IMR-90 (cell line): ENCODE data around the gene IFI30. TPM values are rescaled to one million over a fixed set of nuclear protein-coding genes. Genes with fewer than 3 reads are reported as not detected.

Experiments
- ATAC-seq: fragments of 200-7000 bp; cut with Tn5 transposase; 2 replicates; pipeline ENCODE4 v1.9.1; 2020; ENCODE audit warnings: low read depth, mild to moderate bottlenecking, moderate library complexity
- BruUV-seq: library from RNA; stranded (reverse); fragments of 400-500 nt; replicated peaks from 2 replicates; lab custom pipeline; 2021; lab: Mats Ljungman, UMichigan
- CTCF ChIA-PET: fragments of 300-600 bp; formaldehyde crosslinking; extraction: SDS; loops from one replicate; lab custom pipeline; 2021; ENCODE audit warnings: antibody characterized with exemption; lab: Yijun Ruan, JAX
- POLR2A ChIA-PET: fragments of 300-600 bp; sonication (Branson Sonifier 250); formaldehyde crosslinking; loops from one replicate; lab custom pipeline; 2022; ENCODE audit warnings: antibody characterized with exemption; ENCODE audit not compliant: unreplicated experiment; lab: Charles Lee
- DNase-seq: peaks from one replicate; pipeline ENCODE4 v3.0.0; 2013
- H2AFZ ChIP-seq: replicated peaks from 2 replicates; pipeline ENCODE3; 2013; ENCODE audit warnings: low read length, mild to moderate bottlenecking; ENCODE audit not compliant: poor library complexity
- H2AK5ac ChIP-seq: 2 replicates; pipeline ENCODE4 v1.6.1; 2013; ENCODE audit warnings: low read depth, low read length, inconsistent platforms
- H2AK9ac ChIP-seq: replicated peaks from 2 replicates; pipeline ENCODE3; 2013; ENCODE audit warnings: mild to moderate bottlenecking, low read depth, low read length, moderate library complexity; ENCODE audit not compliant: poor library complexity
- H2BK120ac ChIP-seq: 2 replicates; pipeline ENCODE4 v1.6.1; 2013; ENCODE audit warnings: low read depth, low read length, inconsistent platforms
- H2BK15ac ChIP-seq: 3 replicates; pipeline ENCODE4 v1.6.1; 2013; ENCODE audit warnings: low read depth, low read length, inconsistent platforms
- H2BK20ac ChIP-seq: 2 replicates; pipeline ENCODE4 v1.6.1; 2013; ENCODE audit warnings: low read depth, mild to moderate bottlenecking, inconsistent platforms, low read length, moderate library complexity
- H2BK5ac ChIP-seq: 2 replicates; pipeline ENCODE4 v1.6.1; 2013; ENCODE audit warnings: mild to moderate bottlenecking, low read depth, low read length, inconsistent platforms; ENCODE audit not compliant: poor library complexity, severe bottlenecking
- H3K14ac ChIP-seq: replicated peaks from 2 replicates; pipeline ENCODE4 v1.6.1; 2013; ENCODE audit warnings: low read depth, low read length, inconsistent platforms
- H3K18ac ChIP-seq: 2 replicates; pipeline ENCODE4 v1.6.1; 2013; ENCODE audit warnings: low read depth, low read length, control low read depth
- H3K23ac ChIP-seq: 2 replicates; pipeline ENCODE4 v1.6.1; 2013; ENCODE audit warnings: low read depth, low read length, inconsistent platforms
- H3K27ac ChIP-seq: 2 replicates; pipeline ENCODE4 v1.5.1; 2013; ENCODE audit warnings: mild to moderate bottlenecking, control low read depth, low read length; ENCODE audit not compliant: insufficient read depth
- H3K27me3 ChIP-seq: 2 replicates; pipeline ENCODE4 v1.6.1; 2013; ENCODE audit warnings: low read length; ENCODE audit not compliant: control insufficient read depth, insufficient read depth
- H3K36me3 ChIP-seq: 2 replicates; pipeline ENCODE4 v1.6.1; 2013; ENCODE audit warnings: low read length, mixed read lengths; ENCODE audit not compliant: control insufficient read depth, insufficient read depth
- H3K4ac ChIP-seq: 2 replicates; pipeline ENCODE4 v1.6.1; 2013; ENCODE audit warnings: low read depth, low read length, inconsistent platforms
- H3K4me1 ChIP-seq: 2 replicates; pipeline ENCODE4 v1.6.1; 2013; ENCODE audit warnings: low read length, mixed read lengths; ENCODE audit not compliant: control insufficient read depth, insufficient read depth
- H3K4me2 ChIP-seq: 2 replicates; pipeline ENCODE4 v1.6.1; 2013; ENCODE audit warnings: low read depth, mild to moderate bottlenecking, control low read depth, low read length, moderate library complexity
- H3K4me3 ChIP-seq: 2 replicates; pipeline ENCODE4 v1.5.1; 2013; ENCODE audit warnings: low read depth, mild to moderate bottlenecking, control low read depth, low read length, moderate library complexity; ENCODE audit not compliant: insufficient read depth
- H3K56ac ChIP-seq: 2 replicates; pipeline ENCODE4 v1.6.1; 2013; ENCODE audit warnings: low read length, inconsistent platforms; ENCODE audit not compliant: insufficient read depth; ENCODE audit errors: extremely low read depth
- H3K79me1 ChIP-seq, 2 experiments: 2 replicates each; pipeline ENCODE4 v1.6.1; 2013; ENCODE audit warnings: low read length in 2 of 2, inconsistent platforms in 1 of 2, low read depth in 1 of 2
- H3K9ac ChIP-seq: 2 replicates; pipeline ENCODE4 v1.6.1; 2013; ENCODE audit warnings: low read depth, low read length, control low read depth
- H3K9me1 ChIP-seq: 2 replicates; pipeline ENCODE4 v1.6.1; 2013; ENCODE audit warnings: low read length, inconsistent platforms; ENCODE audit not compliant: insufficient read depth
- H3K9me3 ChIP-seq: 2 replicates; pipeline ENCODE4 v1.6.1; 2013; ENCODE audit warnings: low read length; ENCODE audit not compliant: control insufficient read depth, insufficient read depth
- H4K20me1 ChIP-seq: 2 replicates; pipeline ENCODE4 v1.6.1; 2013; ENCODE audit warnings: low read length, inconsistent platforms; ENCODE audit not compliant: insufficient read depth
- H4K5ac ChIP-seq: 2 replicates; pipeline ENCODE4 v1.6.1; 2013; ENCODE audit warnings: mild to moderate bottlenecking, low read depth, low read length, control low read depth
- H4K8ac ChIP-seq, 2 experiments: 2 replicates each; pipeline ENCODE4 v1.6.1; 2013; ENCODE audit warnings: low read depth in 2 of 2, low read length in 2 of 2, control low read depth in 1 of 2, inconsistent platforms in 1 of 2
- H4K91ac ChIP-seq: 2 replicates; pipeline ENCODE4 v1.6.1; 2013; ENCODE audit warnings: low read depth, low read length, inconsistent platforms; ENCODE audit not compliant: insufficient read depth
- CEBPB ChIP-seq: IDR thresholded peaks from 2 replicates; pipeline ENCODE4 v1.6.1; 2012; ENCODE audit warnings: low read depth, low read length, improper control_type of control experiment
- CHD1 ChIP-seq: IDR thresholded peaks from 2 replicates; pipeline ENCODE4 v1.6.1; 2012; ENCODE audit warnings: low read depth, low read length, improper control_type of control experiment
- NFE2L2 ChIP-seq: fragments of 150-350 bp; IDR thresholded peaks from 2 replicates; pipeline ENCODE4 v1.6.1; 2016; ENCODE audit warnings: low read depth, mild to moderate bottlenecking, low read length
- RFX5 ChIP-seq: IDR thresholded peaks from 2 replicates; pipeline ENCODE4 v1.8.0; 2012; ENCODE audit warnings: low read depth, mild to moderate bottlenecking, low read length, moderate library complexity
- WGBS, 2 experiments: methylation state at CpG; one replicate each; pipeline versions ENCODE4 v1.1.5 to v1.1.7; 2013; ENCODE audit warnings: missing lambda C conversion rate in 2 of 2; ENCODE audit not compliant: insufficient read length in 1 of 2; ENCODE audit errors: extremely low coverage in 2 of 2; 5-methylcytosine and 5-hydroxymethylcytosine counted together
- dilution Hi-C: fragments of 300-500 bp; cut with HindIII; formaldehyde crosslinking; loops from one replicate; pipeline ENCODE4 v1.14.3; 2018; ENCODE audit warnings: low sequenced_read_pairs; ENCODE audit not compliant: unreplicated experiment
- in situ Hi-C: fragments of 300-500 bp; cut with MboI; formaldehyde crosslinking; loops from 3 replicates; pipeline ENCODE4 v1.14.3; 2019; ENCODE audit warnings: low sequenced_read_pairs, inconsistent platforms, mixed read lengths
- intact Hi-C: fragments of 100-400 bp; cut with micrococcal nuclease; formaldehyde crosslinking; loops from 2 replicates; pipeline ENCODE4 v1.10.0; 2022
- polyA plus RNA-seq, 3 experiments: library from polyadenylated mRNA; depleted of rRNA; stranded (reverse); fragments of >200 nt; gene quantifications; 2 replicates each; pipeline ENCODE4 v1.2.3, GENCODE V29; 2012; ENCODE audit warnings: low replicate concordance in 1 of 3
- total RNA-seq: library from RNA; depleted of rRNA; stranded (reverse); fragments of >200 nt; gene quantifications from 2 replicates; pipeline ENCODE4 v1.2.3, GENCODE V29; 2012

IFI30 gene
- total and polyA plus RNA-seq, 2 of the 4 experiments (the other 2 are of a cell fraction) = 2.3 TPM

- Histone ChIP-seq H3K9ac (no peak overlapping the region), H3K79me1 (no peaks in the 10 kb centered on the region), H2AK9ac (no peak overlapping the region), H3K9me1 (0 out of 2 replicates have a peak, but pooled peaks cover 3% of the 10 kb centered on the region), H4K5ac (no peak overlapping the region), H2BK5ac (no peak overlapping the region), H4K20me1 (no peaks in the 10 kb centered on the region), H3K4me3 (no peak overlapping the region), H2BK120ac (no peak overlapping the region), H4K8ac (no peak overlapping the region), H2BK15ac (no peak overlapping the region), H3K23ac (no peak overlapping the region), H3K36me3 (no peaks in the 10 kb centered on the region), H3K9me3 (no peaks in the 10 kb centered on the region), H3K56ac (no peak overlapping the region), H3K4me2 (no peak overlapping the region), H3K18ac (no peak overlapping the region), H3K27ac (no peak overlapping the region), H3K14ac (no peak overlapping the region), H3K4me1 (no peaks in the 10 kb centered on the region), H2BK20ac (no peak overlapping the region), H3K4ac (no peak overlapping the region), H2AK5ac (no peak overlapping the region), H4K91ac (no peak overlapping the region), H2AFZ (no peak overlapping the region), H3K27me3 (peaks cover 8% of the 10 kb centered on the region)
- ATAC-seq (no peak), DNase-seq (no peak)
- POLR2A ChIA-PET = no interaction called here
- no CpG with 5 or more reads among the region's 5 CpGs for WGBS, 2 experiments
- in situ Hi-C loops (no loop called here), intact Hi-C loops (no loop called here), dilution Hi-C loops (no loop called here)
- TF ChIP-seq CEBPB (no peak), RFX5 (no peak), NFE2L2 (no peak), CHD1 (no peak)
- no TSS peak for BruUV-seq
- CTCF ChIA-PET = no interaction called here
These were observed 6.3 kb downstream of the IFI30 start for GRCh38 chr19:18179957-18180356.
